GM23338 (cell line): ENCODE data around the gene PRKAR1A. TPM values are rescaled to one million over a fixed set of nuclear protein-coding genes. Genes with fewer than 3 reads are reported as not detected.

ENCODE experiments used
- ATAC-seq: fragments of 200-7000 bp; cut with Tn5 transposase; 3 replicates; pipeline ENCODE4 v1.9.1; 2020
- DNase-seq: peaks from one replicate; pipeline ENCODE4 v3.0.0-alpha.2; 2015; ENCODE audit warnings: low spot score
- H2AFZ ChIP-seq: fragments of 200-600 bp; sonication (generic); 2 replicates; pipeline ENCODE4 v1.8.0; 2016; ENCODE audit warnings: antibody characterized with exemption, mild to moderate bottlenecking, moderate library complexity
- H3F3A ChIP-seq: fragments of 200-600 bp; sonication (generic); replicated peaks from 2 replicates; pipeline ENCODE4 v1.8.0; 2017; ENCODE audit warnings: antibody characterized with exemption, mixed run types, low read depth
- H3K27ac ChIP-seq: fragments of 200-600 bp; sonication (generic); 2 replicates; pipeline ENCODE4 v1.6.1; 2016; ENCODE audit warnings: low read depth
- H3K27me3 ChIP-seq: fragments of 200-600 bp; sonication (generic); 2 replicates; pipeline ENCODE4 v1.8.0; 2016; ENCODE audit warnings: mild to moderate bottlenecking, mixed run types, moderate library complexity; ENCODE audit not compliant: insufficient read depth
- H3K36me3 ChIP-seq: fragments of 200-600 bp; sonication (generic); 2 replicates; pipeline ENCODE4 v1.8.0; 2016; ENCODE audit warnings: mild to moderate bottlenecking; ENCODE audit not compliant: insufficient read depth
- H3K4me1 ChIP-seq: fragments of 200-600 bp; sonication (generic); 2 replicates; pipeline ENCODE4 v1.8.0; 2016; ENCODE audit warnings: mild to moderate bottlenecking, moderate library complexity; ENCODE audit not compliant: insufficient read depth
- H3K4me2 ChIP-seq: fragments of 200-600 bp; sonication (generic); 2 replicates; pipeline ENCODE4 v1.7.1; 2017; ENCODE audit warnings: mixed run types
- H3K4me3 ChIP-seq: fragments of 200-600 bp; sonication (generic); 2 replicates; pipeline ENCODE4 v1.6.1; 2016; ENCODE audit warnings: mixed run types
- H3K79me2 ChIP-seq: fragments of 200-600 bp; sonication (generic); replicated peaks from 2 replicates; pipeline ENCODE4 v1.8.0; 2017; ENCODE audit warnings: mild to moderate bottlenecking; ENCODE audit not compliant: insufficient read depth
- H3K9me2 ChIP-seq: fragments of 200-600 bp; sonication (generic); 2 replicates; pipeline ENCODE4 v1.8.0; 2017; ENCODE audit not compliant: insufficient read depth
- H4K20me1 ChIP-seq: fragments of 200-600 bp; sonication (generic); replicated peaks from 2 replicates; pipeline ENCODE4 v1.8.0; 2017; ENCODE audit warnings: mild to moderate bottlenecking; ENCODE audit not compliant: insufficient read depth
- H3K27ac Mint-ChIP-seq: 2 replicates; pipeline ENCODE4 v1.8.0; 2020; ENCODE audit warnings: inconsistent platforms, mild to moderate bottlenecking, moderate library complexity, mixed read lengths
- H3K27me3 Mint-ChIP-seq: 3 replicates; pipeline ENCODE4 v1.8.0; 2022; ENCODE audit warnings: low read depth, mild to moderate bottlenecking, moderate library complexity, mixed read lengths, inconsistent platforms; ENCODE audit not compliant: insufficient read depth, poor library complexity
- H3K36me3 Mint-ChIP-seq: 3 replicates; pipeline ENCODE4 v1.8.0; 2021; ENCODE audit warnings: low read depth, mild to moderate bottlenecking, inconsistent platforms, moderate library complexity, mixed read lengths
- H3K4me1 Mint-ChIP-seq: 3 replicates; pipeline ENCODE4 v1.8.0; 2020; ENCODE audit warnings: mild to moderate bottlenecking, inconsistent platforms, mixed read lengths
- H3K4me3 Mint-ChIP-seq: 3 replicates; pipeline ENCODE4 v1.8.0; 2021; ENCODE audit warnings: moderate library complexity, mild to moderate bottlenecking, inconsistent platforms, mixed read lengths
- H3K9me3 Mint-ChIP-seq: 3 replicates; pipeline ENCODE4 v1.8.0; 2020; ENCODE audit warnings: moderate library complexity, mild to moderate bottlenecking, inconsistent platforms, mixed read lengths
- JUNB ChIP-seq: IDR thresholded peaks from one replicate; pipeline ENCODE4 v1.6.1; 2016; ENCODE audit warnings: antibody characterized with exemption; ENCODE audit not compliant: unreplicated experiment
- REST ChIP-seq: IDR thresholded peaks from one replicate; pipeline ENCODE4 v1.6.1; 2018; ENCODE audit warnings: antibody characterized with exemption; ENCODE audit not compliant: unreplicated experiment
- STAT1 ChIP-seq: IDR thresholded peaks from one replicate; pipeline ENCODE4 v1.6.1; 2016; ENCODE audit warnings: antibody characterized with exemption; ENCODE audit not compliant: unreplicated experiment
- ZNF114 ChIP-seq: fragments of 250-450 bp; sonication (Bioruptor Pico); IDR thresholded peaks from 2 replicates; pipeline ENCODE4 v1.5.0; 2020; ENCODE audit warnings: mild to moderate bottlenecking, moderate library complexity
- polyA plus RNA-seq: library from polyadenylated mRNA; unstranded; fragments of >200 nt; fragmentation: Nextera tagmentation; extraction: Ambion mirVana; gene quantifications from 2 replicates; pipeline ENCODE4 v1.2.1, GENCODE V29; 2016
- total RNA-seq: library from RNA; depleted of rRNA; stranded (reverse); fragments of >200 nt; shearing (Covaris generic); gene quantifications from 2 replicates; pipeline ENCODE4 v1.2.3, GENCODE V29; 2014

Gene PRKAR1A
- total and polyA plus RNA-seq, 2 experiments from 2014 or later, result 90.1 to 100 TPM

GRCh38 chr17:68596411-68596945 is 84.2 kb downstream of the PRKAR1A start (continued):
- TF ChIP-seq REST (no peak), JUNB (no peak)

GRCh38 chr17:68598074-68598473 is 85.8 kb downstream of the PRKAR1A start:
- no peak for ATAC-seq
- no peak overlapping the region for H3K4me3 ChIP-seq
- peaks cover 42% of the 10 kb centered on the region for H3K27me3 ChIP-seq

GRCh38 chr17:68598545-68598961 is 86.3 kb downstream of the PRKAR1A start:
- Mint-ChIP-seq H3K36me3 (no peaks in the 10 kb centered on the region), H3K4me1 (peaks cover 18% of the 10 kb centered on the region), H3K4me3 (no peak overlapping the region), H3K9me3 (no peaks in the 10 kb centered on the region; the same call in 2 of the 3 replicates), H3K27me3 (peaks cover 22% of the 10 kb centered on the region), H3K27ac (no peak overlapping the region)
- Histone ChIP-seq H3K9me2 (0 out of 2 replicates have a peak, but pooled peaks cover 4% of the 10 kb centered on the region), H4K20me1 (no peaks in the 10 kb centered on the region), H2AFZ (no peak overlapping the region), H3K4me3 (no peak overlapping the region), H3K27ac (no peak overlapping the region), H3K79me2 (no peaks in the 10 kb centered on the region; the same call in 1 of the 2 replicates), H3F3A (0 out of 2 replicates have a peak, but pooled peaks cover 2% of the 10 kb centered on the region), H3K27me3 (peaks cover 42% of the 10 kb centered on the region), H3K4me2 (no peak overlapping the region; the same call in 1 of the 2 replicates), H3K36me3 (no peaks in the 10 kb centered on the region), H3K4me1 (peaks cover 27% of the 10 kb centered on the region)
- ATAC-seq (no peak), DNase-seq (no peak)
- TF ChIP-seq JUNB (no peak), ZNF114 (no peak)

More at GRCh38 chr17:68598074-68598473, 85.8 kb downstream of the PRKAR1A start:
- no peak for TF ChIP-seq ZNF114
- no peak for TF ChIP-seq STAT1
- H3F3A ChIP-seq, result 0 out of 2 replicates have a peak, but pooled peaks cover 2% of the 10 kb centered on the region
- H3K36me3 Mint-ChIP-seq, result no peaks in the 10 kb centered on the region
- no peaks in the 10 kb centered on the region for H3K36me3 ChIP-seq
- H3K79me2 ChIP-seq, result no peaks in the 10 kb centered on the region; the same call in 1 of the 2 replicates
- H3K4me1 Mint-ChIP-seq, result peaks cover 15% of the 10 kb centered on the region
- DNase-seq, result no peak
- H3K27ac Mint-ChIP-seq, result no peak overlapping the region
- no peaks in the 10 kb centered on the region for H4K20me1 ChIP-seq
- no peak overlapping the region for H2AFZ ChIP-seq
- no peaks in the 10 kb centered on the region; the same call in 2 of the 3 replicates for H3K9me3 Mint-ChIP-seq
- no peak overlapping the region for H3K27ac ChIP-seq
- H3K4me3 Mint-ChIP-seq, result no peak overlapping the region
- H3K9me2 ChIP-seq, result 0 out of 2 replicates have a peak, but pooled peaks cover 1% of the 10 kb centered on the region
- H3K4me2 ChIP-seq, result no peak overlapping the region
- peaks cover 22% of the 10 kb centered on the region for H3K4me1 ChIP-seq
- peaks cover 20% of the 10 kb centered on the region for H3K27me3 Mint-ChIP-seq
